NCI-H187 (cell line): Measurements from ENCODE around the gene SIK2.

Source experiments
- DNase-seq, 2 experiments: peaks; one replicate each; lab custom pipeline; 2025; lab: John Stamatoyannopoulos, UW

Gene SIK2

GRCh38 chr11:111582163-111582562 is 20.1 kb upstream of the SIK2 start:
- no peak for DNase-seq

- no peak for DNase-seq
Measured at GRCh38 chr11:111582881-111583280, 19.4 kb upstream of the SIK2 start.

GRCh38 chr11:111585371-111585770 is 16.9 kb upstream of the SIK2 start:
- no peak for DNase-seq

- DNase-seq: no peak
Measured at GRCh38 chr11:111586388-111586831, 15.8 kb upstream of the SIK2 start.

GRCh38 chr11:111589114-111589513 is 13.1 kb upstream of the SIK2 start:
- DNase-seq: no peak

GRCh38 chr11:111589886-111590499 is 12.3 kb upstream of the SIK2 start:
- no peak for DNase-seq

- DNase-seq: no peak
Measured at GRCh38 chr11:111591187-111591960, 10.9 kb upstream of the SIK2 start.

GRCh38 chr11:111592491-111592890 is 9.8 kb upstream of the SIK2 start:
- no peak for DNase-seq

- no peak for DNase-seq
Measured at GRCh38 chr11:111596319-111596718, 5.9 kb upstream of the SIK2 start.

- DNase-seq: no peak
Measured at GRCh38 chr11:111598148-111598547, 4.1 kb upstream of the SIK2 start.

- DNase-seq: no peak
Measured at GRCh38 chr11:111598559-111598958, 3.7 kb upstream of the SIK2 start.

- DNase-seq: no peak
Measured at GRCh38 chr11:111601636-111601978, 642 bp upstream of the SIK2 start.

GRCh38 chr11:111602865-111603610 is 789 bp downstream of the SIK2 start:
- no peak for DNase-seq

GRCh38 chr11:111603611-111604130 is 1.4 kb downstream of the SIK2 start:
- DNase-seq: no peak

- DNase-seq: no peak
Measured at GRCh38 chr11:111604392-111605009, 2.3 kb downstream of the SIK2 start.

- no peak for DNase-seq
Measured at GRCh38 chr11:111605681-111606080, 3.4 kb downstream of the SIK2 start.

- no peak for DNase-seq
Measured at GRCh38 chr11:111606986-111607385, 4.7 kb downstream of the SIK2 start.

- no peak for DNase-seq
Measured at GRCh38 chr11:111607751-111608150, 5.5 kb downstream of the SIK2 start.

GRCh38 chr11:111612224-111612623 is 10.0 kb downstream of the SIK2 start:
- no peak for DNase-seq

GRCh38 chr11:111617286-111617685 is 15.0 kb downstream of the SIK2 start:
- DNase-seq: no peak

GRCh38 chr11:111620518-111620917 is 18.3 kb downstream of the SIK2 start:
- DNase-seq: no peak

GRCh38 chr11:111623527-111624030 is 21.3 kb downstream of the SIK2 start:
- no peak for DNase-seq
